ENCODE measurements around the gene PTPRT.

Gene PTPRT

GRCh38 chr20:42598581-42598980 lies 591.1 kb downstream of the PTPRT start:
- no peak for DNase-seq

DNA sequence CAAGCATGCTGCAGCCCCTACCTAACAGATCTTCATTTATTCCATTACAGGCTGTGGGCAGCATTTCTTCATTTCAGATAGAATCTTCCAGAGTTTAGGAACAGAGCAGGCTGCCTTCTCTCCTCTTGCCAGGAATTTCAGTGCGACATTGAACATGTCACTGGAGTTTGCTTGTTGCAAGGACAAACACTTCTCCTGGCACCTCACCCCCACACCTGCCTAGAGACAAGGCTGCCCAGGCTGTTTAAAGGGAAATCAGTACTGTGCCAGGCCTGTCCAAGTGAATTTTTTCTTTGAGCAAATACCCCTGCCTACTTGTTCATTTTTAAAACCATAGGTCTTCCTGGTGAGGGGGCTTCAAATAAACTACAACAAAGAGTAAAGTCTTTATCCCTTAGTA lies 594.1 kb downstream of the PTPRT start:
- DNase-seq: no peak

DNA sequence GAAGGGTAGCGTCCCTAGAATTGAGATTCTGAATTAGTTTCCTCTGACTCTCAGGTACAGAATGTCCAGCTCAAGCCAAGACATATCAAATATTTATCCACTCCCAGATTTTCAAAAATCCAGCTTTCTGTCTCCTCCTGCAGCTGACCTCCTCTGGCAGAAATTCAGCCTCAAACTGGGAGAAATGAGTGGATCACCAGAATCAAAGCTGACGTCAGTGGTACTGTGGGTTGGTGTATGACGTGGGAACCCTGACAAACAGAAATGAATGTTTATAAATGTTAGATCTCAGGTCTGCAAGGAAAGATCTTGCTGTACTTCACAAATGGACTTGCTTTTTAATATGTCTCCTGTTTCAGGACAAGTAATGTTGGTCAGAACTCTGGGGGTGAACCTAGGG lies 595.0 kb downstream of the PTPRT start:
- no peak for DNase-seq

DNA sequence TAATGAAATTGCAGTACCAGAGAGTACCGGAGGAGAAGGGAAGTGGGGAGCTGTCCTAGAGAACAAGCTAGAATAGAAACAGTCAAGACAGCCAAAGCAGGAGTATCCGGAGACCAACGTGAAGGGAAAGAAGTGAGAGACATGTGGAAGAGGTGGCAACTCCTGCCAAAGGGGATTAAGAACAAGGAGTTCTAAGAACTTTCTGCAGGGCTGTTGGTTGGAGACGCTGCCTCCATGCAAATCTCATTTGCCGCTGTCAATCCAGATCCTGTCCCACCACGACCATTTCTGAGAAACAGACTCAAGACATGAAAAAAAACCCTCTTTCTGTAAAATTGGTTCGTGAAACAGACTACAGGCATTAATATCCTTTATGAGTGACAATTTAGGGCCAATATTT lies 595.7 kb downstream of the PTPRT start:
- DNase-seq: no peak

DNA sequence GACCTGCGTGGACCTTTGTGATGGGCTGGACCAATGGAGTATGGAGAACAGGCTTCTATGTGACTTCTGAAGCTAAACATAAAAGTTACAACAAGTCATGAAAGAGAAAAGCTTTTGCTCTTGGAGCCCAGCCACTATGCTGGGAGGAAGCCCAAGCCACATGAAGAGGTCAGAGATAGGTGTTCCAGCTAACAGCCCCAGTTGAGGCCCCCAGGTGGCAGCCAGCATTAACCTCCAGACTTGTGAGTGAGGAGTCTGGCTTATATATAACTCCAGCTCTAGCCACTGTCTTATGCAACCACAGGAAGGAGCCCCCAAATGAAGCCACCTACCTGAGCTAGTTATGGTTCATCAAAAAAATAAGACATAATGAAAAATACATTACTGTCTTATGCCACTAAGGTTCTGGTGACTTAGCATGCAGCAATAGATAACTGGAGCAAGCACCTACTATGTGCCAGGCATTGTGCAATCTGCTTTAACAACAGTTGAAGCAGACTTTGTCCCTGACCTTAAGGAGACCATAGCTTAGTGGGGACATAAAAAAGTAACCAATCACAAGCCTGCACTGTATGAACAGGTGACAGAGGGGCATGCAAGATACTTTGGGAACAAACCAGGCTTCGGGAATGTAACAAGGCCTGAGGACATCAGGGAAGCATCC lies 599.6 kb downstream of the PTPRT start:
- no peak for DNase-seq

GRCh38 chr20:42588847-42589246 lies 600.9 kb downstream of the PTPRT start:
- no peak for DNase-seq

DNA sequence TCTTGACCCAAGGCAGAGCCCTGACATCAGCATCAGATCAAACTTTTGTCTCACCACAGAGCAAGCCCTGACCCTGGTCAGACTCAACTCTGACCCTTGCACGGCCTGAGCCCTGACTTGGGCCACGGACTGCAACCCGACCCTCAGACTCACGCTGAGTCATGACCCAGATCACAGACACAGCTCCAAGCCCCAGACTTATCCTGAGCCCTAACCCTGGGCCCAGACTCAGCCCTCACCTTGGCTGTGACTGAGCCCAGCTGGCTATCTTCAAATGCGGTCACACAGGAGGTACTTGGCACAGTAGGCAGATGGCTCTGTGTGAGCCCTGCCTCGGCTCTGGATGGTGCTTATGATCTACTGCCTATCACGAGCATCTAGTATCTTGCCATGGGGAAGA lies 602.3 kb downstream of the PTPRT start:
- DNase-seq: no peak

GRCh38 chr20:42581311-42581710 lies 608.4 kb downstream of the PTPRT start:
- DNase-seq: no peak

GRCh38 chr20:42576167-42576566 lies 613.5 kb downstream of the PTPRT start:
- DNase-seq: no peak

DNA sequence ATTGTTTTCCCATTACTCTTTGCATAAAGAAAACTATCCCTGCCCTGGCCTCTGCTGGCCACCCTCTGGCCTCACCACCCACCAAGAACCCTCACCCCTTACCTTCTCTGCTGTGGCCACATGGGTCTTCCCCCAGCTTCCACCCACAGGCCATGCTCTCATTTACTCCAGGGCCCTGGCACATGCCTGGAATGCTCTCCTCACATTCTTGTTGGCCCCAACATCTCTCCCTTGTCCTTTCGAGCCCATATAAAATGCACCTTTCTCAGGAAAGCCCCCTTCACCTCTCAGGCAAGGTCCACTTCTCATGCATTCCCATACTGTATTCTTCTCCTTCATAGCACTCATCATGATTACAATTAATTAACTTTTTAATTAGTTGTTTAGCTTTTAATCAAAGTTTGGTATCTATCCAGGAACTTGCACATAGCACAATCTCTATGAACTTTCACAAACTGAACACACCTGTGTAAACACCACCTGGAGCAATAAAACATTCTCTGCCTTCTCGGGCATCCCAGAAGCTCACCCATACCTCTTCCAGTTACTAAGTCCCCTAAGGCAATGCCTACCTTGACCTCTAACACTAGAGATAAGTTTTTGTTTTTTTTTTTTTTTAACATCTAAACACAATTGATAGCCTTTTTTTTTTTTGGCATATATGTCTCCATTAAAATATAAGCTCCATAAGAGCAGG lies 617.2 kb downstream of the PTPRT start:
- no peak for DNase-seq

DNA sequence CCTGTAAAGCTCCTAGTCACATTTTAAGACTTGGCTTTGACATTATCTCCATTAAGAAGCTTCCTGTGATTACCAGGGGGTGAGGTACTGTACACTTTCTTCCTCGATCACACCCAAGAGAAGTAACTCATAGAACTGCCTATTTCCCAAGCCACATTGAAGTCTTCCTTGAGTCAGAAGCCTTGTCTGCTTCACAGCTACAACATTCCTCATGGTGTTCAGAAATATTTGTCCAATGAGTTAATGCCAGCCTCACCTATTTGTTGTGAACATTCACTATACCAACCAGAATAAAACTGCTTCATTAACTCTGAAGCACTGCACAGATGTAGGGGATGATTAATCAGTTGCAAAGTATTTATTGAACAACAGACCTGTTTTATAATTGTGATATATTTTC lies 622.3 kb downstream of the PTPRT start:
- DNase-seq: no peak

DNA sequence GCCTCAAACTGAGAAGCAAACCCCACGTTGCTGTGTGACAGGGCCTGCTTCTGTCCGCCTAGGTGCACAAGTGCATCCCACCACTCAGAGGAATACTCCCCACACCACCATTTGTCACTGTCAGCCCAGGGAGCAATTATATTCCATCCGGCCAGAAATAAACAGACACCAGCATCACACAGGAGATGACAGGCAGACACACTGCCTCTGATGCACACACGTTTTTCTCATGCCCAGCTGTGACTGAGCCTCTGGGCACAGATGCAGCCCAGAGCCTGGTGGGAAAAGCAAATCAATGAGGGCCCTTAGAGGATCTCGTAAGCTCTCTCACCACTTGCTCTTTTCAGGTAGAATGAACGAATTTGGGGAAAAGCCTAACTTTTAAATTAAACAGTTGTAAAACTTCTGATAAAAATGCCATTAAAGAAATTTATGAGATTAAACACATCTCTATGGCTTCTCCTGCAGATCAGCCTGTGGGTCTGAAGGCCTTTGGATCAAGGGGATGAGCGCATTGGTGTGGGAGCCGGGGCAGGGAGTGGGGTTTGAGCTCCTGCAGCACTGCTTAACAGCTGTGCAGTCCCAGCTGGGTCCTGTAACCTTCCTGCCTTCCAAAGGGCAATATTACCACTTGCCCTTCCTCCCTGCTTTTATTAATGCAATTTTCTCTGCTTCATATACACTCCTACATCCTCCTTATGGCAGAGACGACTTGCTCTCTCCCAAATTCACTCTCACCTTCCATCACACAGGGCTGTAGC lies 624.3 kb downstream of the PTPRT start:
- no peak for DNase-seq

- DNase-seq: no peak
These were observed 630.0 kb downstream of the PTPRT start for GRCh38 chr20:42559665-42560064.

GRCh38 chr20:42556575-42556974 lies 633.1 kb downstream of the PTPRT start:
- no peak for DNase-seq

DNA sequence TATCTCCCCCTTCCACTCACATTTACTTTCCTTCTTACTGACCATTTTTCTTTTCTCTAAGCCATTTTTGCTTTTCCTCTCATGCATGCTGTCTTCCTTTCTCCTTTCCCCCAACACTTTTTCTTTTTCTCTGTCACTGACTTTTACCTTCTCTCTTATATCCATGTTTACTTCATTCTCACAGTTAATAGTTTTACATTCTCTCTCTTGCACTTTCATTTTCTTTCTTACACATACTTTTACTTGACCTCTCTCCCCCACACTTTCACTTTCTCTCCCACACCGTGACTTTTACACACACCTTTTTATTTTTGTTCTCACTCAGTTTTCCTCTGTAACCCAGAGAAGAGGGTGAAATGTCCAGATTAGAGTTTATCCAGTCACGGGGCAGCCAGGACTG lies 636.3 kb downstream of the PTPRT start:
- DNase-seq: no peak

GRCh38 chr20:42549496-42549895 lies 640.2 kb downstream of the PTPRT start:
- DNase-seq: peak; percentile 81

GRCh38 chr20:42544926-42545325 lies 644.8 kb downstream of the PTPRT start:
- DNase-seq: no peak

- no peak for DNase-seq
These were observed 656.9 kb downstream of the PTPRT start for GRCh38 chr20:42532831-42533230.

GRCh38 chr20:42531508-42531961 lies 658.2 kb downstream of the PTPRT start:
- DNase-seq: no peak

- DNase-seq: peak; percentile 42
These were observed 658.8 kb downstream of the PTPRT start for GRCh38 chr20:42530855-42531448.

DNA sequence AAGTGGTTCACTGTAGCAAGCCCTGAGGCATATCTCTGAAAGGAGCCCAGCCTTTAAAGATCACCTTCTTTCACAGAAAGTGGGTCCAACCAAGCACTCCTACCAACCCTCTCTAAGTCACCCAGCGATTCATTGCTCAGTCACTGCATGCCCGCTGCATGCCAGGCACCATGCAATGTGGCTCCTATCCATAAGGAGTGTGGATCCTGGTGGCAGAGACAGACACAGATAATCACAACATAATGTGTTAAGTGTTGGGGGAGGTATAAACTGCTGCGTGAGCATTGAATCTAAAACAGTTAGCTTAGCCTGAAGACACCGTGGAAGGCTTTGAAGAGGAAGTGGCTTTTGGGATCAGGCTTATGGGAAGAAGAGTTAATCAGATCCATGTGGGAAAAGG lies 659.5 kb downstream of the PTPRT start:
- DNase-seq: no peak

DNA sequence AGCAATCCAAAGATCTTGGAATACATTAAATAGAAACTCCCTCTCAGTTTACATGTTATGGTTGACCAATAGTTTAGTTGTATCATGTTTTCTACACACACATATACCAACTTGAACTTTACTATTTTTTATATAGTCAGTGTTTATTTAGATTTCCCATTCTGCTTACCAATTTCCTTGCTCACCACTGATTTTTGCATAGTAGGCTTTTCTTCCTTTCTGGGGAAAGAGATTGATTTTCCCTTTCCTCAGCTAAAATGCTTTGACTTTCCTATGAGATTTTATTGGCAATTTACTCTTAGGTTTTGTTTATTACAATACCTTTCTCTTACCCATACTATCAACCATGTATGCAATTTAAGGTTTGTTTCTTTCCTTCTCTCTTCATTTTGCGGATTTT lies 665.6 kb downstream of the PTPRT start:
- DNase-seq: no peak

- DNase-seq: no peak
These were observed 673.0 kb downstream of the PTPRT start for GRCh38 chr20:42516692-42517091.

DNA sequence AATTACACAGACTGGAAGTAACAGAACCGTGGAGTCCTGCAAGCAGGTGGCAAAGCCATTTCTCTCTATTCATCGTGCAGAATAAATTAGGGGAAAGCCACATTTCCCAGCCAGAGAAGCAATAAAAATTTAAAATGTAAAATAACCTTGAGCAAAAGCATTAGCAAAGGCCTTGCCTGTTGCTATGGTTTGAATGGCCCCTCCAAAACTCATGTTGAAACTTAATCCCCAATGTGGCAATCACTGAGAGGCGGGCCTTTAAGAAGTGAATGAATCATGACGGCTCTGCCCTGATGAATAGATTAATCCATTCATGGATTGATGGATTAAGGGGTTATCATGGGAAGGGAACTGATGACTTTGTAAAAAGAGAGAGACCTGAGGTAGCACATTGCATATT lies 679.0 kb downstream of the PTPRT start:
- no peak for DNase-seq
